SH-SY5Y (cell line): ENCODE measurements around the gene FRG2C.
"Not testable (repeated sequence)": the region's sequence is repeated elsewhere in the genome, so short reads cannot be mapped to it uniquely, and the experiment has no call there.

ENCODE experiments used
- GATA2 ChIP-seq: IDR thresholded peaks from 2 replicates; pipeline ENCODE4 v1.6.1; 2011; ENCODE audit warnings: mild to moderate bottlenecking, low read depth, low read length
- GATA3 ChIP-seq: IDR thresholded peaks from 2 replicates; pipeline ENCODE4 v1.6.1; 2011; ENCODE audit warnings: low read depth, mild to moderate bottlenecking, low read length, moderate library complexity

The FRG2C gene

DNA sequence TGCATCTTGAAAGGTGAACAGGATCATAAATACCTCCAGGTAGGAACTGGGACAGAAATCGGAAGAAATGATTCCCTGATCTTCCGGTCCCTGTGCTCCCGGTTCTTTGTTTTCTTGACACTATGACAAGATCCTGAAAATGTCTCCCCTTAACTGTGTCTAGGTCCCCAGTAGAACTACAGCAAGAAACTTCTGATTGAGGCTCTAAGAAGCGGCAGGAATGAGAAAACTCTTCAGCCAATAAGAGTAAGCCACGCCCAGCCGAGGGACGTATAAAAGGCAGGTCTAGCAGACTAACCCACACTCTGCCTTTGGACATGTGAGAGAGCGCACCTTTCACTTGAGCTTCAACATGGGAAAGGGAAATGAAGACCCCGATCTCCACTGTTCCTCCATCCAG lies at the start of gene FRG2C:
TSS of gene FRG2C (plus strand) at position 301 of the 400 bp plus-strand sequence. CDS start at position 353, 52 bp downstream.
- TF ChIP-seq GATA3, GATA2: not testable (repeated sequence)

GRCh38 chr3:75631541-75631940 lies 32.6 kb upstream of the FRG2C start:
- no peak for TF ChIP-seq GATA3
- TF ChIP-seq GATA2, result no peak

DNA sequence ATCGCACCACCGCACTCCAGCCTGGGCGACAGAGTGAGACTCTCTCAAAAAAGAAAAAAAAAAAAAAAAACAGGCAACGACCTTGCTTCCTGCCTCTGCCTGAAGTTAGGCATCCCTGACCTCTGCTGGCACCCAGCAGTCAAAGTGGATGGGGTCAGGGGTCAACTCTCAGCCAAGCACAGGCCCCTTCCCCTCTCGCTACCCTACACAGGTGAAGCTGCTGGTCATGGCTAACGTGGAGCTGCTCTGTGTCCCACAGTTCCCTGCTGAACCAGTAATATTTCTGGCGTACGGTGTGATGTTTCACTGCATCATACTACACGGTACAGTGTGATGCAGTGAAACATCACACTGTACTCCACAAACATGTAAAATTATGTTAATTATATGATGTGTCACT lies 13.9 kb upstream of the FRG2C start:
- TF ChIP-seq GATA3, result no peak
- TF ChIP-seq GATA2, result no peak

GRCh38 chr3:75687323-75687722 lies 23.2 kb downstream of the FRG2C start:
- TF ChIP-seq GATA2, result no peak
- TF ChIP-seq GATA3, result no peak

GRCh38 chr3:75692061-75692460 lies 27.9 kb downstream of the FRG2C start:
- no peak for TF ChIP-seq GATA2
- no peak for TF ChIP-seq GATA3
